ENCODE data around the gene APOO.

The APOO gene

GRCh38 chrX:23785580-23785979 lies 122.2 kb downstream of the APOO start:
- H3K27ac ChIP-seq = peak overlapping the region; percentile 69
- TF ChIP-seq CTCF (IDR thresholded peaks at IDR 0.05) (no peak), ZFX (IDR thresholded peaks at IDR 0.05; ENCODE audit: borderline replicate concordance) (no peak)

DNA sequence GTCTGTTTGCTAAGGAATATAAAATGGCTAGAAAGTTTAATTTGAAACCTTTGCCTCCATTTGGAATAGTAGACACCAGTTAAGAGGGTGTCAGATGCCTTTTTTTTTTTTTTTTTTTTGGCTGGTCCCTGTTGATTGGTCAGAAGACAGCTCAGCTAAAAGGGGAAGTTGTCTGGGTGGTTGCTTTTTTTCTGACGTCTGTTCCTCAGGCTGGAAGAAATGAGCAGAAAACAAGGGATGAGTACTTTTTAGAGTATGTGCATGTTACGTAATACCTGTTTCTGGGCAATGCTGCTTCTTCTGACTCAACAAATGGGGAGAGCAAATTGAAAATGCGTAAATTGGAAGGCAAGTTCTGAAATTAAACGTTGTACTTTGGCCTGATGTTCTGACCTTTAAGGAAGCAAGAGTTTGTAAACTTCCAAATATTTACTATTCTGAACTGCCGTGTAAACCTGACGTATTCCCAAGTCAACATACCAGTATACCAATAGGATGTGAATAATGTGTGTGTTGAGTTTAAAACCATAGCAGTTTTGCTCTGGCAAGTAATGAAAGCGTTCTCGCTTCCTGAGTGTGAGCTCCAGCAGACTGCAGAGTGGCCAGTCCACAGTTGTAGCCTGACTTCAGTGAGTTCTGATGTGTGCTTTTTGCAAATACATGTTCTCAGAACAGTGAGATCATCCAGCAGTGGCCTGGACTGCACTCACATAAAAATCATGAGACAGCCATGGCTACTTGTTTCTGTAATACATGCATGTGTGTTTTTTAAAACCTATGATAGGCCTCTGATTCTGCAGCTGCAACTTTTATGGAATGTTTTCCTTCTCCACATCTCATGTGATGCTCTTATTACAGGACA lies 123.0 kb downstream of the APOO start:
- peak overlapping the region; percentile 69 for H3K27ac ChIP-seq
- no peak for TF ChIP-seq ZFX (IDR thresholded peaks at IDR 0.05; ENCODE audit: borderline replicate concordance)
- no peak for TF ChIP-seq CTCF (IDR thresholded peaks at IDR 0.05)

GRCh38 chrX:23783589-23784469 lies 123.9 kb downstream of the APOO start:
- H3K27ac ChIP-seq = peak overlapping the region; percentile 69
- TF ChIP-seq ZFX (IDR thresholded peaks at IDR 0.05; ENCODE audit: borderline replicate concordance) (no peak), CTCF (IDR thresholded peaks at IDR 0.05) (no peak)
